HUDEP-2 (cell line): ENCODE data around the gene PDE7B.
"Not testable (repeated sequence)": the region's sequence is repeated elsewhere in the genome, so short reads cannot be mapped to it uniquely, and the experiment has no call there.

Source experiments
- DNase-seq, 76 experiments: peaks; one replicate each; lab custom pipeline; 2025; ENCODE audit not compliant: unreplicated experiment in 76 of 76; lab: John Stamatoyannopoulos, UW

Gene PDE7B

GRCh38 chr6:136094812-136095211 is 243.3 kb downstream of the PDE7B start:
- no peak for DNase-seq

GRCh38 chr6:136095986-136096385 is 244.5 kb downstream of the PDE7B start:
- DNase-seq = no peak

GRCh38 chr6:136102991-136103688 is 251.6 kb downstream of the PDE7B start:
- no peak for DNase-seq

- DNase-seq = no peak
Measured at GRCh38 chr6:136103763-136104311, 252.3 kb downstream of the PDE7B start.

- DNase-seq = no peak
Measured at GRCh38 chr6:136104556-136104955, 253.1 kb downstream of the PDE7B start.

- not testable (repeated sequence) for DNase-seq
Measured at GRCh38 chr6:136105797-136106196, 254.3 kb downstream of the PDE7B start.

- no peak for DNase-seq
Measured at GRCh38 chr6:136108361-136108945, 257.0 kb downstream of the PDE7B start.

GRCh38 chr6:136111831-136112230 is 260.3 kb downstream of the PDE7B start:
- no peak for DNase-seq

GRCh38 chr6:136112262-136112661 is 260.8 kb downstream of the PDE7B start:
- DNase-seq = no peak

- DNase-seq = no peak
Measured at GRCh38 chr6:136113736-136114173, 262.3 kb downstream of the PDE7B start.

GRCh38 chr6:136114661-136115060 is 263.2 kb downstream of the PDE7B start:
- no peak for DNase-seq

GRCh38 chr6:136115941-136116340 is 264.4 kb downstream of the PDE7B start:
- DNase-seq = no peak

GRCh38 chr6:136117081-136117480 is 265.6 kb downstream of the PDE7B start:
- DNase-seq = no peak

GRCh38 chr6:136118787-136119186 is 267.3 kb downstream of the PDE7B start:
- peak in 20 of 76 experiments; percentile 4 to 48 (median 14) for DNase-seq

GRCh38 chr6:136123468-136123867 is 272.0 kb downstream of the PDE7B start:
- DNase-seq = no peak

- no peak for DNase-seq
Measured at GRCh38 chr6:136125585-136125984, 274.1 kb downstream of the PDE7B start.

- DNase-seq = no peak
Measured at GRCh38 chr6:136127873-136128272, 276.4 kb downstream of the PDE7B start.

- no peak for DNase-seq
Measured at GRCh38 chr6:136129365-136129764, 277.9 kb downstream of the PDE7B start.

- no peak for DNase-seq
Measured at GRCh38 chr6:136134268-136134667, 282.8 kb downstream of the PDE7B start.

- no peak for DNase-seq
Measured at GRCh38 chr6:136134751-136135150, 283.2 kb downstream of the PDE7B start.

- no peak for DNase-seq
Measured at GRCh38 chr6:136136274-136136673, 284.8 kb downstream of the PDE7B start.

GRCh38 chr6:136137008-136137692 is 285.6 kb downstream of the PDE7B start:
- DNase-seq = no peak
